ENCODE measurements around the gene ZNF280B.

GRCh38 chr22:22533863-22534262 lies 25.3 kb upstream of the ZNF280B start:
- no peak for TF ChIP-seq CTCF (IDR thresholded peaks at IDR 0.05)
- TF ChIP-seq ZFX (IDR thresholded peaks at IDR 0.05; ENCODE audit: borderline replicate concordance) = no peak

All from 22Rv1 (cell line).